ENCODE results near the gene CAMSAP2. TPM values are rescaled to one million over a fixed set of nuclear protein-coding genes. Genes with fewer than 3 reads are reported as not detected.
A peak's percentile ranks its signal among the peaks of the same experiment; 100 is the strongest.

The CAMSAP2 gene
- total RNA-seq, 4 donors from 2014 or later = 26.5 to 47.4 (median 33.3) TPM

- H3K36me3 ChIP-seq = no peaks in the 10 kb centered on the region
- H3K4me3 ChIP-seq = no peak overlapping the region
- H3K27me3 ChIP-seq = no peaks in the 10 kb centered on the region
- no peak for DNase-seq (ENCODE audit: low spot score in 2 of 2)
- peak overlapping the region; percentile 23 for H3K27ac ChIP-seq
- 73% methylated on average over 1 of the region's 1 CpG for WGBS
- TF ChIP-seq EP300 (IDR thresholded peaks at IDR 0.05) (no peak), CTCF (IDR thresholded peaks at IDR 0.05) (no peak), POLR2A (IDR thresholded peaks at IDR 0.05) (no peak), POLR2AphosphoS5 (IDR thresholded peaks at IDR 0.05) (no peak)
- peaks cover 14% of the 10 kb centered on the region for H3K4me1 ChIP-seq
- no peaks in the 10 kb centered on the region for H3K9me3 ChIP-seq
Measured at GRCh38 chr1:200794506-200795065, 55.9 kb downstream of the CAMSAP2 start.

DNA sequence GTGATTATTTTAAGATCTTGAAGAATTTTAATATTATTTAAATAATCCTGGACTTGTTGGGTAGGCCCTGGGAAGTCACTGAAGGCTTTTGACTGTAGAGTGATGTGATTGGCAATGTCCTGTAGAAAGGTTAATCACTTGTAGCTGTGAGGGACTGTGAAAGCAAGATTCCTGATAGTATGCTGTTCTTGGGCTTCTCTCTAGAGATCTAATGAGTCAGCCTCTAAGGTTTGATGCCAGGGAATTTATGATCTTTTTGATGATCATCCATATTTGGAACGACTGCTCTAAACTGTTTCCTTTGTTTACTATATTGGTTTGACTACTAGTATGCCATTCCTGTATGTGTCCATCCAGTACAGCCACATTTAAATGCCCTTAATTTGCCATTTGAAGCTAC is 56.5 kb downstream of the CAMSAP2 start:
- Histone ChIP-seq H3K36me3 (no peaks in the 10 kb centered on the region), H3K4me1 (peaks cover 14% of the 10 kb centered on the region), H3K4me3 (no peak overlapping the region), H3K27me3 (no peaks in the 10 kb centered on the region), H3K9me3 (no peaks in the 10 kb centered on the region), H3K27ac (no peak overlapping the region)
- no peak for DNase-seq (ENCODE audit: low spot score in 2 of 2)
- WGBS = 19% methylated on average over 1 of the region's 1 CpG
- TF ChIP-seq POLR2A (IDR thresholded peaks at IDR 0.05) = no peak

DNA sequence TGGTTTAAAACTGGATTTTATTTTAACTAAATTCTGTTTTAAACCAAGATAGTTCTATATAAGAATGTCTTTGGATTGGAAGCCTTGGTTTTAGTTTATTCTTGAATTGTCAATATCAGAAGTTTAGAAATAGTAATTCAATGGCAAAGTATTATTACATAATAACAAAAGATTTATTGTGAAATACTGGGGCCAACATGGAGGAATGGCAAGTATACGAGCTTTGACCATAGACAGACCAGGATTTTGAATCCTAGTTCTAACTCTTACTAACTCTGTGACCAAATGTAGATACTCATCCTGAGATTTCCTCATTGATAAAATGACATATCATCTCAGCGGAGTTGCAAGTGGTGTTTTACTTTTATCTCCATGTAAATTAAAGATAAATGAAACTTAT is 63.3 kb downstream of the CAMSAP2 start:
- TF ChIP-seq CTCF (IDR thresholded peaks at IDR 0.05) = no peak
- no peak for TF ChIP-seq EP300 (IDR thresholded peaks at IDR 0.05)
- TF ChIP-seq POLR2A (IDR thresholded peaks at IDR 0.05) = no peak
- TF ChIP-seq POLR2AphosphoS5 (IDR thresholded peaks at IDR 0.05) = no peak
- H3K36me3 ChIP-seq = peaks cover under 1% of the 10 kb centered on the region
- H3K4me1 ChIP-seq = no peaks in the 10 kb centered on the region
- 72% methylated on average over 2 of the region's 2 CpGs for WGBS
- no peaks in the 10 kb centered on the region for H3K27me3 ChIP-seq
- DNase-seq (ENCODE audit: low spot score in 2 of 2) = no peak
- H3K4me3 ChIP-seq = no peak overlapping the region
- H3K9me3 ChIP-seq = no peaks in the 10 kb centered on the region
- no peak overlapping the region for H3K27ac ChIP-seq

DNA sequence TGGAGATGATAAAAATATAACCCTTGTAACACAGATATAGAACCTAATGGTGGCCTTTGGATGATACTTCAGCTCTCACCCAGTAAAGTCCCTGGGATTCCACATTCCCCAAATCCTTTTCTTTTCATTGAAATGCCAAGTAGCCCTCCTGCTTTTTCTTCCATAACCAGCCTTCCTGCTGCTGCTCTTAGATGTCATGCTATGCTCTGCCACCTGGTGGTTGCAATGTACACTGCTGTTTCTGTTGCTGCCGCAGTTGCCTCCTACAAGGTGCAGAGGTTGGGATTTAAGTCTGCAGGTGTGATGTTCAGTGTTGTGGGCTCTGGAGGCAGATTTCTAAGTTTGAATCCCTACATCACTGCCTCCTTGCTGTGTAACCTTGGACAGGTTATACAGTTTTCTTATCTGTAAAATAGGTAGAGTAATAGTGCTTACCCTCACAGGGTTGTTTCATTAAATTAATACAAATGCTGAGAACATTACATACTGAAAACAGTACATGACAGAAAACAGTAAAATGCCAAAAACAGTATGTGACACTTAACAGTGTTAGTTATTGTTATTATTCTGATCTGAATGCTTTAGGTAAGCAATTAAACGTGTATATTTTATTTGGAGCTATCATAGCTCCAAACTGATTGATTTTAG is 64.3 kb downstream of the CAMSAP2 start:
- 41% methylated on average over 2 of the region's 2 CpGs for WGBS
- Histone ChIP-seq H3K4me1 (no peaks in the 10 kb centered on the region), H3K9me3 (no peaks in the 10 kb centered on the region), H3K27me3 (no peaks in the 10 kb centered on the region), H3K27ac (no peak overlapping the region), H3K36me3 (peaks cover 8% of the 10 kb centered on the region), H3K4me3 (no peak overlapping the region)
- TF ChIP-seq POLR2A (IDR thresholded peaks at IDR 0.05) = no peak
- peak; percentile 80 to 86 for TF ChIP-seq CTCF (IDR thresholded peaks at IDR 0.05)
- peak; percentile 80 to 81 for DNase-seq (ENCODE audit: low spot score in 2 of 2)

DNA sequence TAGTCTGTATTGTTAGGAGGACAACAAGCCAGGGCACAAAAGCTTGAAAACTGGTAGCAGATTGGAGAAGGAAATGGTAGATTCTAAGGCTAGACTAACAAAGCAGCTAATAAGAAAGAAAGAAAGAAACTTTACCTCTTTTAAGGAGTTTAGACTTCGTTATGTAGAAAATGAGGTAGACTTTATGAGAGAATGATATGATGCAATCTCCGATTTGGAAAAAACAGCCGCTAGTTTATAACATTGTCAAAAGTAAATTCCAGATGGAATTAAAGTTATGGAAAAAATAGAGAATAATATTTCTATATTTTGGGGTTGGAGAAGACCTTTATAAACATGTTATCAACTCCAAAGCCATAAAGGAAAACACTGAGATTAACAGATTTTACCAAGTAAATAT is 67.0 kb downstream of the CAMSAP2 start:
- H3K4me3 ChIP-seq = no peak overlapping the region
- no peak for TF ChIP-seq POLR2AphosphoS5 (IDR thresholded peaks at IDR 0.05)
- no peak for TF ChIP-seq EP300 (IDR thresholded peaks at IDR 0.05)
- TF ChIP-seq POLR2A (IDR thresholded peaks at IDR 0.05) = no peak
- TF ChIP-seq CTCF (IDR thresholded peaks at IDR 0.05) = no peak
- H3K36me3 ChIP-seq = peaks cover 23% of the 10 kb centered on the region
- H3K27me3 ChIP-seq = no peaks in the 10 kb centered on the region
- no peak for DNase-seq (ENCODE audit: low spot score in 2 of 2)
- H3K9me3 ChIP-seq = no peaks in the 10 kb centered on the region
- no peak overlapping the region for H3K27ac ChIP-seq
- H3K4me1 ChIP-seq = no peaks in the 10 kb centered on the region
- WGBS = 93% methylated on average over 3 of the region's 3 CpGs
